NCI-H1092 (cell line): ENCODE results near the gene SIVA1.

Source experiments
- DNase-seq: peaks from one replicate; lab custom pipeline; 2025; lab: John Stamatoyannopoulos, UW

Gene SIVA1

GRCh38 chr14:104797115-104798044 is 44.4 kb downstream of the SIVA1 start:
- DNase-seq = no peak

DNA sequence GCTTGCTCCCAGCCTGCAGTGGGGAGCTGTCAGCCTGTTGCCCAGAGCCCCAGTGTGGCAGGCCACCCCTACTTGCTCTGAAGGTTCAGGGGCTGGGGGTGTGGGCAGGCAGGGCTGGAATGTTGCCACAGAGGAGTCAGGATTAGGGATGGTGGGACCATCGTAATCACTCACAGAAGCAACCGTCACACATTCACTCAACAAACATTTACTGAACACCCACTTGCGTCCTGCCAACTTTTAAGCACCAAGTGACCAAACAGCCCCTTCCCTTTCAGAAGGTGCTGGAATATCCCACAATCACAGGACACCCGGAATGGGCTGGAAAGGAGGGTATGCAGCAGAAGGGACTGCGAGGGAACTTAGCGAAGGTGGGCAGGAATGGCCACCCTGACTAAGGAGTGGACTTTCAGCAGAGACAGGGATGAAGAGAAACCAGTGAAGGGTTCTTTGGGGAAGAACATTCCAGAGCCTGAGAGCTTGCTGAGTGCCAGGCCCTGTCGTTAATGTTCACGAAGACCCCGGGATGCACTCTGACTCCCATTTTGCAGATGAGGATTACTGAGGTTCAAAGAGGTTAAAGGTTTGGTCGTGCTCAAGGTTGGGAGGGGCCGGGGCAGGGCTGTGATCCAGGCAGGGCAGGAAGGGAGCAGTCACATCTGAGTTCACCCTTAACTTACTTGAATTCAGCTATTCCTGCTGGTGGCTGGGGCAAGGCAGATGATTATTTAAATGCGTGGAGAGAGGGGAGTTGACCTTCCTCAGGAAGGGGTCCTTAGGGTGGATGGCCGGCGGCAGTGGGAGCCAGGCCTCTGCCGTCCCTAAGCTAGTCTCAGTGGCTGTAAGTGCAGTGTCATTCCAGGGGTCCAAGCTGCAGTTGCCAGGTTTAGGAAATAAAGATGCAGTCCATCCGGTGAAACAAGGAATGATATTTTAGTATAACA is 45.6 kb downstream of the SIVA1 start:
- DNase-seq = no peak

DNA sequence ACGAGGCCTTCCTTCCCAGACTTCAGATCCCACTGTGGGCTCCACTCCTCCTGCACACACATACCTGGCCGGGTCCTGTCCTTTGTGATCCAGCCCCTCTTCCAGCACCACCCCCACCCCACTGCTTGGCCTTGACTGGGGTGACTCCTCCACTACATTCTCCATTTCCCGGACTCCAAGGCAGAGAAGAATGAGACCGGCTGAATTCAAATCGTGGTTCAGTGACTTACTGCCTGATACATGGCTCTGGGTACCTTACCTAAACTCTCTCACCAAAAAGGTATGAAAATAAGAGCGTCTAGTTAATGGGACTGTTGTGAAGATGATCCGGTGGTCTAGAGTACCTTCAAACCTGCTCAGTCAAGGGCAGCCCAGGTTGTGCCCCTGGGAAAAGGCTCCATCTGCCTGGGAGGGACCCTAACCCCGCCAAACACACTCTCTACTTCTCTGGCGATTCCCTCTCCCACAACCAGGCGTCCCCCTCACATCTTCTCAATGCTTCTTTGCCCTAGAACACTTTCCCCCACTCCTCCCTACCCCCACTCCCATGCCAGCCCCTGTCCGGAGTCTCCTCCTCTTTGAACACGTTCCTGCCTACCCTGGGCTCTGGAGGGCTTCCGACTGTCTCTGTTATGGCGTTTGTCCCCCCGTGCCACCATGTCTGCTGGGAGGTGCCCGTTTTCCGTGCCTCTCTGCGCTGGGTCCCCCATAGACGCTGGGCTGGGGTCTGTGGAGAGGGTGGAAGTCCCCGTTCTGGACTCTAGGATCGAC is 46.5 kb downstream of the SIVA1 start:
- DNase-seq = no peak

GRCh38 chr14:104800015-104800770 is 47.2 kb downstream of the SIVA1 start:
- no peak for DNase-seq

GRCh38 chr14:104800771-104801519 is 48.0 kb downstream of the SIVA1 start, which contains the start of gene ZBTB42:
ZBTB42 (plus strand) TSS chr14:104801101; CDS start chr14:104801198, 97 bp downstream.
- no peak for DNase-seq

GRCh38 chr14:104801520-104802393 is 48.8 kb downstream of the SIVA1 start:
- DNase-seq = no peak

DNA sequence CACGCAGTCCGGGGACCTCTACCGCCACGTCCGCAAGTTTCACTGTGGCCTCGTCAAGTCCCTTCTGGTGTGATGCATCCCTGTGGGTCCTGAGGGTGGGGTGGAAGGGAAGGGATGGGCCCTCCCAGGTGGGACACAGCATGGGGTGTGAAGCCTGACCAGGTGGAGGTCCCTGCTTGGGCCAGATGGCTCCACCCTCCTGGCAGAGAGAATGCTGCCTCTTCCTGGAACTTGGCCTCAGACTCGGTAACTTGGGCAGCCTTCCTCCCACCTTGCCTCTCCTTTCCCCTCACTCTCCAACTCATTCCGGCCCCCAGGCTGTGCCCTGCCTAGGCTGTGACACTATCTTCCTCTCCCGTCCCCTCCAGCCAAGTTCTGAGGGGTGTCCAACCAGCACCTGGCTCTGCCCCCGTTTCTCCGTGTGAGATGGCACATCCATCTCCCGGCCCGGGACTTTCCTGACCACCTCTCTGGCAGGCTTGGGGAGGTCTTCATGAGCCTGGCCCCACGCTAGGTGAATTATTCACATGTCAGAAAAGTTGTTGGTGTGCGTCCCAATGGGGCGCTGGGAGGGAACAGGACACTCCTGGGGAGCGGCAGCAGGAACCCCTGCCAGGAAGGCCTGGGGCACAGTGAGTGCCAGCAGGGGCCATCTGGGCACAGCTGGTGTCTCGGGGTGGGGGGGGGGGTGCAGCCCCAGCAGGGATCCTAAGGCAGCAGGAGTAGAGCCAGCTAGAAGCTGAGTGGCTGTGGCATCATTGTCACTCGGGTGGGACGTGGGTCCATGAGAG is 49.6 kb downstream of the SIVA1 start:
- no peak for DNase-seq

DNA sequence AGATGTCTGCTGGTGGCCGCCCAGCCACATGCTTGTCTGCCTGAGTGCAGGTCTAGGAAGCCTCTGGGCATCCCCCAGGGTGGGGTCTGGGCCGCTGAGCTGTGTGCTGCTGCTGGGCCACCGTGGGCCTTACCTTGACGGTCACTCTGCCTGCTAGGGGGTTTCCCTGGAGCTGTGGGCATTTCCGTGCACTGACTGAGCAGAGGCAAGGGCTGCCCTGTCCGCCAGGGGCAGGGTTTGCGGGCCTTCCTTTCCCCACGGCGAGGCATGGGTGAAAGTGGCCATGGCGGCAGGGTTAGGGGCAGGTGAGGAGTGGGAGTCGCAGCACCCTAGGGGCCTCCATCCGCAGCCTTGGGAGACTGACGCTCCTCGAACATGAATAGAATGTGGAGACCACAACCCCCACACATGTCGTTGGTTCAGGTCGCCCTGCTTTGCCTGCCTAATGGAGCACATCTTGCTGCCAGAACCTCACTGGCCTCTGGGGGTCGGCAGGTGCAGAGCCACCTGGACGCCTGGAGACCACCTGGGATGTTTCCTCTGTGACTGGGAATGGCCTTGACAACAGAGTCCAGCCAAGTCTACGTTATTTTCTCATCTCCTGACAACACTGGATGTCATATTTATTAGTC is 50.4 kb downstream of the SIVA1 start:
- no peak for DNase-seq

DNA sequence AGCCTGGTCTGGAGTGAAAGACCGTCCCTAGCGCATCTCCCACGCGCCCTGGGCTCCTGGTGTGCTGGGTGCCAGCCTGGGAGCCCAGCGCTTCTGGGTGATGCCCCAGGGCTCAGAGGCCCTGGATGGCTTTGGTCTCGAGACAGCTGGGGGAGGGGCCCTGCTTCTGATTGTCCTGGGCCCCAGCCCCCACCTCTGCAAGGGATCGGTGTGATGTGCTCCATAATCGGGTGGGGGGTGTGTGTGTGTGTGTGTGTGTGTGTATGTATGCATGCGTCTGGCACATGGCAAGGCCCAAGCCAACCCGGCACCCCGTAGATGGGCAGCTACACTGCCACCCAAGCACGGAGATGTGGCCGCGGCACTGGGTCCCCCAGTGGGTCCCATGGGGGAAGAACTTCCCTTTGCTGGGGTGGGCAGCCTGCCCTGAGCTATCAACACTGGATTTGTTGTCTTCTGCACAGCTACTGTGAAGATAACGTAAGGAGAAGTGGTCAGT is 51.0 kb downstream of the SIVA1 start:
- no peak for DNase-seq

- DNase-seq = no peak
These were observed 51.8 kb downstream of the SIVA1 start for GRCh38 chr14:104804481-104805325.

- no peak for DNase-seq
These were observed 52.4 kb downstream of the SIVA1 start for GRCh38 chr14:104805326-104805678.

GRCh38 chr14:104805941-104806624 is 53.1 kb downstream of the SIVA1 start:
- no peak for DNase-seq

DNA sequence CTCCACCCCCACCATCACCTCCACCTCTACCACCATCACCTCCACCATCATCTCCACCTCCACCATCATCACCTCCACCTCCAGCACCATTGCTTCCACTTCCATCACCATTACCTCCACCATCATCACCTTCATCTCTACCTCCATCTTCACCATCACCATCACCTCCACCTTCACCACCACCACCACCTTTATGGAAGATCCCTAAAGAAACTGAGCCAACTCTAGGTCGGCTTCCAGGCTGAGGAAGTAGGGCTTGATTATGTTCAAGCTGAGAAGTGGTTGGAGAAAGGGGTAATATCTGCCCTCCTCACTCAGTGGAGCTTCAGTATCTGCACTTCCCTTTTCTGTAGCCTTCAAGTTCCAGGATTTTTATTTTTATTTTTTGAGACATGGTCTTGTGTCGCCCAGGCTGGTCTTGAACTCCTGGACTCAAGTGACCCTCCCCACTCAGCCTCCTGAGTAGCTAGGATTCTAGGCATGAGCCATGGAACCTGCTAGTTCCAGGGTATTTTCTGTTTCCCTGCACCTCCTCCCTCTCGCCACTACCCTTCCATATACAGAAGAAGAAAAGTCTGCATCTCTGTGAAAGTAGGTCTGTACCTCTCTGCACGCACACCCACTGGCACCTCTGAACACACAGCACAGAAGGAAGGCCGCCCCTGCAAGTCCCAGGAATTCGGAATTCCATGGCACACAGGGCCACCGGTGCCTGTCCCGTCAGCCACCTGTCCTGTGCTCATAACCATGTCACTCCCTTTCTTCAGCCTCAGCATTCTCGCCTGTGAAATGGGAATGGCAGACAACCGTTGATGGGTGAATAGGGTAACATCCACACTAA is 53.9 kb downstream of the SIVA1 start:
- DNase-seq = no peak

GRCh38 chr14:104808456-104808855 is 55.5 kb downstream of the SIVA1 start:
- DNase-seq = no peak
